WI38 (cell line): Measurements from ENCODE around the gene SLC22A4.

Experiments
- H3K4me3 ChIP-seq: 2 replicates; pipeline ENCODE4 v1.5.1; 2011; ENCODE audit warnings: low read depth, mild to moderate bottlenecking, control low read depth, low read length
- TF ChIP-seq, protein P1 (sequence below): IDR thresholded peaks from 2 replicates; pipeline ENCODE4 v1.5.1; 2012; ENCODE audit warnings: low read depth, mild to moderate bottlenecking, control low read depth, low read length

The SLC22A4 gene

GRCh38 chr5:132389585-132390286 lies 95.5 kb downstream of the SLC22A4 start:
- TF ChIP-seq, protein P1, sequence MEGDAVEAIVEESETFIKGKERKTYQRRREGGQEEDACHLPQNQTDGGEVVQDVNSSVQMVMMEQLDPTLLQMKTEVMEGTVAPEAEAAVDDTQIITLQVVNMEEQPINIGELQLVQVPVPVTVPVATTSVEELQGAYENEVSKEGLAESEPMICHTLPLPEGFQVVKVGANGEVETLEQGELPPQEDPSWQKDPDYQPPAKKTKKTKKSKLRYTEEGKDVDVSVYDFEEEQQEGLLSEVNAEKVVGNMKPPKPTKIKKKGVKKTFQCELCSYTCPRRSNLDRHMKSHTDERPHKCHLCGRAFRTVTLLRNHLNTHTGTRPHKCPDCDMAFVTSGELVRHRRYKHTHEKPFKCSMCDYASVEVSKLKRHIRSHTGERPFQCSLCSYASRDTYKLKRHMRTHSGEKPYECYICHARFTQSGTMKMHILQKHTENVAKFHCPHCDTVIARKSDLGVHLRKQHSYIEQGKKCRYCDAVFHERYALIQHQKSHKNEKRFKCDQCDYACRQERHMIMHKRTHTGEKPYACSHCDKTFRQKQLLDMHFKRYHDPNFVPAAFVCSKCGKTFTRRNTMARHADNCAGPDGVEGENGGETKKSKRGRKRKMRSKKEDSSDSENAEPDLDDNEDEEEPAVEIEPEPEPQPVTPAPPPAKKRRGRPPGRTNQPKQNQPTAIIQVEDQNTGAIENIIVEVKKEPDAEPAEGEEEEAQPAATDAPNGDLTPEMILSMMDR = no peak
- H3K4me3 ChIP-seq = no peak overlapping the region

GRCh38 chr5:132391247-132391646 lies 97.1 kb downstream of the SLC22A4 start:
- TF ChIP-seq, protein P1 = no peak
- no peak overlapping the region for H3K4me3 ChIP-seq

GRCh38 chr5:132391870-132392269 lies 97.7 kb downstream of the SLC22A4 start:
- TF ChIP-seq, protein P1 = no peak
- no peak overlapping the region for H3K4me3 ChIP-seq

- TF ChIP-seq, protein P1 = no peak
Measured at GRCh38 chr5:132392411-132392810, 98.2 kb downstream of the SLC22A4 start.

GRCh38 chr5:132392978-132393825 lies 99.0 kb downstream of the SLC22A4 start:
- TF ChIP-seq, protein P1 = no peak
- H3K4me3 ChIP-seq = no peak overlapping the region

More at GRCh38 chr5:132392411-132392810, 98.2 kb downstream of the SLC22A4 start:
- H3K4me3 ChIP-seq = no peak overlapping the region
